Gastroesophageal sphincter (tissue), 3 donors: ENCODE measurements around the gene DDX5.

ENCODE experiments used
- CTCF ChIP-seq, 4 experiments: fragments of 200-600 bp in 2 of 4; fragments of 450-650 bp in 2 of 4; sonication (generic) in 1 of 4; IDR thresholded peaks; one replicate each; pipeline ENCODE4 v1.5.1; 2017 to 2019; ENCODE audit warnings: antibody characterized with exemption in 4 of 4, mild to moderate bottlenecking in 2 of 4, moderate library complexity in 2 of 4
- POLR2A ChIP-seq, 2 donors: fragments of 450-650 bp; IDR thresholded peaks; one replicate each; pipeline ENCODE4 v1.6.1; 2017; ENCODE audit warnings: antibody characterized with exemption in 2 of 2, mild to moderate bottlenecking in 2 of 2, moderate library complexity in 1 of 2
- POLR2AphosphoS5 ChIP-seq: sonication (generic); formaldehyde crosslinking; IDR thresholded peaks from one replicate; pipeline ENCODE4 v1.6.1; 2017; ENCODE audit warnings: antibody characterized with exemption

GRCh38 chr17:64498308-64499203, 7.5 kb downstream of the DDX5 start:
- peak; percentile 17 for TF ChIP-seq POLR2AphosphoS5
- TF ChIP-seq POLR2A (IDR thresholded peaks at IDR 0.05) = no peak
- no peak for TF ChIP-seq CTCF (IDR thresholded peaks at IDR 0.05)
